Heart left ventricle (tissue), 13 donors: ENCODE data around the gene NOTCH2.

Experiments used
- POLR2A ChIP-seq, 2 donors: fragments of 450-650 bp; IDR thresholded peaks; one replicate each; pipeline ENCODE4 v1.6.1; 2017; ENCODE audit warnings: antibody characterized with exemption in 2 of 2, mild to moderate bottlenecking in 2 of 2, moderate library complexity in 2 of 2
- TF ChIP-seq, protein P1 (sequence below), 12 donors: fragments of 200-600 bp; sonication (generic) in 4 of 12; IDR thresholded peaks; one replicate each; pipeline versions ENCODE4 v1.5.0 to v1.8.0; 2018 to 2022; ENCODE audit warnings: antibody characterized with exemption in 12 of 12, mild to moderate bottlenecking in 5 of 12
- donor health status: ischemic (EF 13 %, LVEDD 7.1; RV severe dilation, severe dysfunction).
- donor health status: DM: no; HTN: yes; CAD: no.
- donor health status: DM: no; HTN: no; CAD: no.
- donor health status: ischemic (EF 25% LVEDD 6.9; RV normal size, moderate dysfunction).
- donor health status: ischemic (EF 25% LVEDD 5.7; RV mildly dilated, moderate dysfunction).
- donor health status: ischemic (EF 35%, LVEDD 5.7; RV mildly dilated, moderate dysfunction).
- donor health status: nonischemic (EF 11% LVEDD 7.7; RV severe dilation, severe dysfunction).
- donor health status: DM: yes; HTN: yes; CAD: no.
- donor health status: PGD.
- donor health status: ischemic (EF 29% LVEDD 5.4; RV normal size, mild dysfunction).
- donor health status: nonischemic (EF 23%, LVEDD 6.1; RV moderate dilation, normal function).

DNA sequence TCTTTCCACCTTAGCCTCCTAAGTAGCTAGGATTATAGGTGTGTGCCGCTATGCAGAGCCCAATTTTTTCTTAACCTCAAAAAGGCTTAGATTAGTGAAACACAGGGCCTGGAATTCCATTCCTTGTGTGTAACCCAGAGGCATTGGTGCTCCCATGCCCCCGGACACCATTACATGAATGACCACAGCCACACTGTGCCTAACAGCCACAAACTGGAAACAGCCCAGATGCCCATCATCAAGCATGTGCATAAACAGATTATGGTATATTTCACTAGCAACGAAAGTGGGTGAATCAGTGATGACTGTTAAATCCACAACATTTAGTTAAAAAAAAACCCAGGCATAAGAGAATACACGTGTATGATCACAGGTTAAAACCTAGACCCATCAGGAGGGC lies 197.6 kb downstream of the NOTCH2 start:
- TF ChIP-seq, protein P1, sequence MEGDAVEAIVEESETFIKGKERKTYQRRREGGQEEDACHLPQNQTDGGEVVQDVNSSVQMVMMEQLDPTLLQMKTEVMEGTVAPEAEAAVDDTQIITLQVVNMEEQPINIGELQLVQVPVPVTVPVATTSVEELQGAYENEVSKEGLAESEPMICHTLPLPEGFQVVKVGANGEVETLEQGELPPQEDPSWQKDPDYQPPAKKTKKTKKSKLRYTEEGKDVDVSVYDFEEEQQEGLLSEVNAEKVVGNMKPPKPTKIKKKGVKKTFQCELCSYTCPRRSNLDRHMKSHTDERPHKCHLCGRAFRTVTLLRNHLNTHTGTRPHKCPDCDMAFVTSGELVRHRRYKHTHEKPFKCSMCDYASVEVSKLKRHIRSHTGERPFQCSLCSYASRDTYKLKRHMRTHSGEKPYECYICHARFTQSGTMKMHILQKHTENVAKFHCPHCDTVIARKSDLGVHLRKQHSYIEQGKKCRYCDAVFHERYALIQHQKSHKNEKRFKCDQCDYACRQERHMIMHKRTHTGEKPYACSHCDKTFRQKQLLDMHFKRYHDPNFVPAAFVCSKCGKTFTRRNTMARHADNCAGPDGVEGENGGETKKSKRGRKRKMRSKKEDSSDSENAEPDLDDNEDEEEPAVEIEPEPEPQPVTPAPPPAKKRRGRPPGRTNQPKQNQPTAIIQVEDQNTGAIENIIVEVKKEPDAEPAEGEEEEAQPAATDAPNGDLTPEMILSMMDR (IDR thresholded peaks at IDR 0.05) = no peak
- TF ChIP-seq POLR2A (IDR thresholded peaks at IDR 0.05) = no peak
